ENCODE data around the gene IFITM10.

DNA sequence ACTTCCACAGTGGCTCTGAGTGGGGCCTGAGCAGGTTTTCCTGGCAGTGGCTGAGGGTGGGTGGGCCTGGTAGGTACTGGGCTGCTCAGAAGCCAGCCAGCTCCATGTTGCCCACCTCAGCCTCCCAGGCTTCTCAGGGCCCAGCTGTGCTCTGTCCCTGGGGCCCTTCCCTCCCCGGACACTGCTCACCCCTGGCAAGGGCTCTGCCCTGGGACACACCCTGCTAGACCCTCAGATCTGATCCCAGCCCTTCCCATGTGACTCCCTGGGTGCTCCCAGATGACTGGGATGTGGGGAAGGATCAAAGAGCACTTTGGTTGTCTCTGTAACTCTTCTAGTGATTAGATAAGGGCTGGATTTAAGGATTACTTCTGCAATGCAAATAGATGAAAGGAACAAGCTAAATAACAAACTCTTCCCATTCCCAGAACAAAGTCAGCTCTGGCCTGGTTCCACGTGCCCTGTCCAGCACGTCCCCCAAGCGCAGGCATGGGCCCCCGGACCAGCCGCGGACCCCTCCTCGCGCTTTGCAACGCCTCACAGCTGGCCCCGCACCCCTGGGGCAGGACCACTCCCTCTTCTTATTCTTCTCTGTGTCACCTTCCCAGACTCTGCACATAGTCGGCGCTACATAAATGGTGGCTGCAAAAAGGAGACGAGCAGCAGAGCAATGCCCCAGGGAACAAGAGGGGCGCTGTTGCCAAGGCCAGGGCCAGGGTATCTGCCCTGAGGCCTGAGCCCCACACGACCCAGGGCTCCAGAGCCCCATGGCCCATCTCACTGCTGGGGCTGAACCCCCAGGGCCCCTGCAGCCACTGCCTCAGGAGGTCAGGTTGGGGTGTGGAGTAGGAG is 59.1 kb downstream of the IFITM10 start:
- TF ChIP-seq POLR2A (IDR thresholded peaks at IDR 0.05; ENCODE audit: low read length) (no peak), GATA1 (IDR thresholded peaks at IDR 0.05; ENCODE audit: low read depth, low read length) (no peak)
